ENCODE measurements around the gene DUSP8.
"Not testable (repeated sequence)": the region's sequence is repeated elsewhere in the genome, so short reads cannot be mapped to it uniquely, and the experiment has no call there.

Gene DUSP8

DNA sequence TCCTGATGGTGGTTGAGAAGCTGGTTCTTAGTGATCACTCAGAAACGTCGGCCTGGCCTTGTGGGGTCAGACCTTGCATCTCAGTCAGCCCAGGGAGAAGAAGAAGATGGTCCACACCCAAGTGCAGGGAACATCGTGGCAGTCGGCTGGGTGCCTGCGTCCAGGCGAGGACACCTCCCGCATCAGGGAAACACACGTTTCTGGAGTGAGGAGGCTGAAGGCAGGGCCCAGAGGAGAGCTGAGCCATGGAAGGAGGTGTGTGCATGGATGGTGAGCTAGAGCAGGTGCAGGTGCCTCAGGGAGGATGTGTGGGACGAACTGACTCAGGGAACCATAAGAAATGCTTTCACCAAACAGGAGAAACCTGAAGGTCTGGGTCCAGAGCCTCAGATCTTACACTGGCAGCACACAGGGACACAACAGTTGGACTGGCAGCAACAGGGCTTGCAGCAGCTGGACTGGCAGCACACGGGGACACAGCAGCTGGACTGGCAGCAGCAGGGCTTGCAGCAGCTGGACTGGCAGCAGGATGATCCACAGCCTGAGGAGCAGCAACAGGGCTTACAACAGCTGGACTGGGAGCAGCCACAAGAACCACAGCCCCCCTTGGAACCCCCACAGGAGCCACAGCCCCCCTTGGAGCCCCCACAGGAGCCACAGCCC is 25.4 kb upstream of the DUSP8 start:
- Histone ChIP-seq H3K9me3 (ENCODE audit: insufficient read depth, low read depth, low read length) (no peaks in the 10 kb centered on the region), H3K79me2 (ENCODE audit: insufficient read depth, low read length) (no peaks in the 10 kb centered on the region), H3K4me3 (ENCODE audit: low read length, poor library complexity, severe bottlenecking) (no peak overlapping the region), H3F3A (ENCODE audit: low read depth) (no peaks in the 10 kb centered on the region), H3K4me1 (ENCODE audit: insufficient read depth, low read length, poor library complexity, severe bottlenecking) (no peaks in the 10 kb centered on the region), H3K9me2 (replicated peaks; ENCODE audit: low read depth, low read length) (no peaks in the 10 kb centered on the region), H3K27me3 (ENCODE audit: insufficient read depth, low read length, poor library complexity, severe bottlenecking) (no peaks in the 10 kb centered on the region), H3K36me3 (ENCODE audit: insufficient read depth, low read length) (no peaks in the 10 kb centered on the region), H3K4me2 (ENCODE audit: low read depth, low read length, poor library complexity, severe bottlenecking) (no peak overlapping the region), H4K20me1 (ENCODE audit: insufficient read depth, low read length, poor library complexity, severe bottlenecking) (no peaks in the 10 kb centered on the region), H2AFZ (ENCODE audit: low read length) (no peak overlapping the region), H3K9ac (ENCODE audit: low read depth, low read length, poor library complexity, severe bottlenecking) (no peak overlapping the region)
- no peak for TF ChIP-seq EZH2phosphoT487 (IDR thresholded peaks at IDR 0.05; ENCODE audit: borderline replicate concordance)
- TF ChIP-seq, protein P1, sequence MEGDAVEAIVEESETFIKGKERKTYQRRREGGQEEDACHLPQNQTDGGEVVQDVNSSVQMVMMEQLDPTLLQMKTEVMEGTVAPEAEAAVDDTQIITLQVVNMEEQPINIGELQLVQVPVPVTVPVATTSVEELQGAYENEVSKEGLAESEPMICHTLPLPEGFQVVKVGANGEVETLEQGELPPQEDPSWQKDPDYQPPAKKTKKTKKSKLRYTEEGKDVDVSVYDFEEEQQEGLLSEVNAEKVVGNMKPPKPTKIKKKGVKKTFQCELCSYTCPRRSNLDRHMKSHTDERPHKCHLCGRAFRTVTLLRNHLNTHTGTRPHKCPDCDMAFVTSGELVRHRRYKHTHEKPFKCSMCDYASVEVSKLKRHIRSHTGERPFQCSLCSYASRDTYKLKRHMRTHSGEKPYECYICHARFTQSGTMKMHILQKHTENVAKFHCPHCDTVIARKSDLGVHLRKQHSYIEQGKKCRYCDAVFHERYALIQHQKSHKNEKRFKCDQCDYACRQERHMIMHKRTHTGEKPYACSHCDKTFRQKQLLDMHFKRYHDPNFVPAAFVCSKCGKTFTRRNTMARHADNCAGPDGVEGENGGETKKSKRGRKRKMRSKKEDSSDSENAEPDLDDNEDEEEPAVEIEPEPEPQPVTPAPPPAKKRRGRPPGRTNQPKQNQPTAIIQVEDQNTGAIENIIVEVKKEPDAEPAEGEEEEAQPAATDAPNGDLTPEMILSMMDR (conservative IDR thresholded peaks at IDR 0.05; ENCODE audit: low read length) = no peak

DNA sequence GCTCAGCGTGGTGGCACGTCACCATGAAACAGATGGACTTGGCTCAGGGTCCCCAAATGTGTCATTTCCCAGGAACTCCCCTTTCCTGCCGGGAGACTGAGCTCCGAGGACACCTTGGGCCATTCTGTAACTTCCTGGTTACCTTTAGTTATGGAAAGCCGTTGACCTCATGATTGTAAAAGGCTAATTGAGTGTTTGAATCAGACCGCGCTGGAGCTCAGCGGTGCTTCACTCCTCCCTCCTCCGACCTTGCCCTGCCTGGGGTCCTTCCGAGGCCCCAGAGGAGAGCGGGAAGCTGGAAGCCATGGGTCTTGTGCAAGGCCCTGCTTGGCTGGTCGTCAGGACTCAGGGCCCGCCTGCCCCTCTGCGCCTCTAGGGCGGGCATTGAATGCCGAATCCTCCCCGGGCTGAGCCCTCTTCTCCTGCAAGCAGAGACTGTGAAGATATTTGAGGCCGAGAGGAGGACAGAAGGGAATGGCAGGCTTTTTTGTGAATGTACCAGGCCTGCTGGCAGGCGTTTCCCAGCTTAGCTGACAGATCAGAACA is 24.6 kb upstream of the DUSP8 start:
- not testable (repeated sequence) for H3K79me2 ChIP-seq (ENCODE audit: insufficient read depth, low read length); H3K4me2 ChIP-seq (ENCODE audit: low read depth, low read length, poor library complexity, severe bottlenecking); H3K27me3 ChIP-seq (ENCODE audit: insufficient read depth, low read length, poor library complexity, severe bottlenecking); H4K20me1 ChIP-seq (ENCODE audit: insufficient read depth, low read length, poor library complexity, severe bottlenecking); H3K9me3 ChIP-seq (ENCODE audit: insufficient read depth, low read depth, low read length); H3K9me2 ChIP-seq (replicated peaks; ENCODE audit: low read depth, low read length); H3K9ac ChIP-seq (ENCODE audit: low read depth, low read length, poor library complexity, severe bottlenecking); H3K4me1 ChIP-seq (ENCODE audit: insufficient read depth, low read length, poor library complexity, severe bottlenecking); H2AFZ ChIP-seq (ENCODE audit: low read length); H3F3A ChIP-seq (ENCODE audit: low read depth); H3K36me3 ChIP-seq (ENCODE audit: insufficient read depth, low read length); H3K4me3 ChIP-seq (ENCODE audit: low read length, poor library complexity, severe bottlenecking)

DNA sequence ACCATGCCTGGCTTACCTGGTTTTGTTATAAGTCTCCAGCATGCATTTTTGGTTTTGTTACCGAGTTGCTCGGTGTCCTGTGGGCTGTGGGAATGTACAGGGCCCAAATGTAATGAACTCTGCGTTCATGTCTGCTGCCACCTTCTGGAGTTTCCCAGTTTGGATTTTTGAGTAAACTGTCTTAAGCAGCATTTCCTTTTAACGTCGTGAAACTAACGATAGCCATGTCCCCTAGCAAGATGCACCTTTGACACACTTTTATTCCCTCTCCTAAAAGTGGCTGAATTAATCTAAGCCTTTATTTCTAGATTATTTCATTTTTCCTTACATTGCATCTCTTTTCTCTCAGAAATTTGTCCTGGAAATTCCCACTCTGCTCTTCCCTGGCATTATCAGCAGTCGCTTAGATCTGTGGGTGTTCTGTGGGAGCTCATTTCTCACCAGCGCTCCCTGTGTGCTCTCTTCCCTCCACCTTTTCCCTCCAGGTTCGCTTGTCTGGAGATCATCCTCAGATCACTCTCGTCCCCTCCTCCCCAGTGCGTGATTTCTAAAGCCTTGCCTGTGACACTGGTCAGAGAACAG is 24.0 kb upstream of the DUSP8 start:
- H3K9me3 ChIP-seq (ENCODE audit: insufficient read depth, low read depth, low read length); H3K9ac ChIP-seq (ENCODE audit: low read depth, low read length, poor library complexity, severe bottlenecking); H3K4me1 ChIP-seq (ENCODE audit: insufficient read depth, low read length, poor library complexity, severe bottlenecking); H3K27me3 ChIP-seq (ENCODE audit: insufficient read depth, low read length, poor library complexity, severe bottlenecking); H3K79me2 ChIP-seq (ENCODE audit: insufficient read depth, low read length); H2AFZ ChIP-seq (ENCODE audit: low read length); H3K4me2 ChIP-seq (ENCODE audit: low read depth, low read length, poor library complexity, severe bottlenecking); H3K4me3 ChIP-seq (ENCODE audit: low read length, poor library complexity, severe bottlenecking); H4K20me1 ChIP-seq (ENCODE audit: insufficient read depth, low read length, poor library complexity, severe bottlenecking); H3K9me2 ChIP-seq (replicated peaks; ENCODE audit: low read depth, low read length); H3K36me3 ChIP-seq (ENCODE audit: insufficient read depth, low read length); H3F3A ChIP-seq (ENCODE audit: low read depth): not testable (repeated sequence)

DNA sequence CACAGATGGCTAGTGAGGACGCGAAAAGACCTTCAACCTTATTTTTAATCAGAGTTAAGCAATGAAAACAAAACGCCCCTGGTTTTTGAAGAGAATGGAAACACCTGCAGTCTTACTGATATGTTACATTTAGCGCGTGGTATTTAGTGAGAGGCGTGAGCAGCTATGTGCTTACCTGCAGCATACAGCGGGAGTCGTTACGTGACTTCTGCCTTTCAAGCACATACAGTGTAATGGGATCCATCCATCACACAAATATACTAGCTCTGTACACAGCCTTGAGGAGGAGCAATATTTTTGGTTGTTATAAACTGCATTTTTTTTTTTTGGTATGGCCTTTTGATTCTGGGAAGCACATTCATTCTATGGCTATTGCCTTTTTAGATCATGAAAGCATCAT is 20.6 kb upstream of the DUSP8 start:
- no peaks in the 10 kb centered on the region for H3K27me3 ChIP-seq (ENCODE audit: insufficient read depth, low read length, poor library complexity, severe bottlenecking)
- no peaks in the 10 kb centered on the region for H3K36me3 ChIP-seq (ENCODE audit: insufficient read depth, low read length)
- H3K4me2 ChIP-seq (ENCODE audit: low read depth, low read length, poor library complexity, severe bottlenecking) = no peak overlapping the region
- H3F3A ChIP-seq (ENCODE audit: low read depth) = no peaks in the 10 kb centered on the region
- no peaks in the 10 kb centered on the region for H3K9me3 ChIP-seq (ENCODE audit: insufficient read depth, low read depth, low read length)
- no peak overlapping the region for H3K4me3 ChIP-seq (ENCODE audit: low read length, poor library complexity, severe bottlenecking)
- H2AFZ ChIP-seq (ENCODE audit: low read length) = no peak overlapping the region
- H3K4me1 ChIP-seq (ENCODE audit: insufficient read depth, low read length, poor library complexity, severe bottlenecking) = no peaks in the 10 kb centered on the region
- TF ChIP-seq EZH2phosphoT487 (IDR thresholded peaks at IDR 0.05; ENCODE audit: borderline replicate concordance) = no peak
- TF ChIP-seq, protein P1 (conservative IDR thresholded peaks at IDR 0.05; ENCODE audit: low read length) = no peak
- no peaks in the 10 kb centered on the region for H3K79me2 ChIP-seq (ENCODE audit: insufficient read depth, low read length)
- no peak overlapping the region for H3K9ac ChIP-seq (ENCODE audit: low read depth, low read length, poor library complexity, severe bottlenecking)
- H4K20me1 ChIP-seq (ENCODE audit: insufficient read depth, low read length, poor library complexity, severe bottlenecking) = no peaks in the 10 kb centered on the region
- no peaks in the 10 kb centered on the region for H3K9me2 ChIP-seq (replicated peaks; ENCODE audit: low read depth, low read length)
